ENCODE data around the gene CAB39.
"Not testable (repeated sequence)": the region's sequence is repeated elsewhere in the genome, so short reads cannot be mapped to it uniquely, and the experiment has no call there.

The CAB39 gene

DNA sequence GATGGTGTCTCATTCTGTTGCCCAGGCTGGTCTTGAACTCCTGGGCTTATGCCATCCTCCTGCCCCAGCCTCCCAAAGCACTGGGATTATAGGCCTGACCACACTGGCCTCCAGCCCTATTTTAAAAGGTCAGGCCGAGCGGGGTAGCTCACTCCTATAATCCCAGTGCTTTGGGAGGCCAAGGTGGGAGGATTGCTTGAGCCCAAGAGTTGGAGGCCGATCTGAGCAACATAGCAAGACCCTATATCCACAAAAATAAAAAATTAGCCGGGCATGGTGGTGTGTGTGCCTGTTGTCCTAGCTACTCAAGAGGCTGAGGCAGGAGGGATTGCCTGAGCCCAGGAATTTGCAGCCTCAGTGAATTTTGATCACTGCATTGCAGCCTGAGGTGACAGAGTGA, 3.9 kb downstream of the CAB39 start:
- no peak for DNase-seq

DNA sequence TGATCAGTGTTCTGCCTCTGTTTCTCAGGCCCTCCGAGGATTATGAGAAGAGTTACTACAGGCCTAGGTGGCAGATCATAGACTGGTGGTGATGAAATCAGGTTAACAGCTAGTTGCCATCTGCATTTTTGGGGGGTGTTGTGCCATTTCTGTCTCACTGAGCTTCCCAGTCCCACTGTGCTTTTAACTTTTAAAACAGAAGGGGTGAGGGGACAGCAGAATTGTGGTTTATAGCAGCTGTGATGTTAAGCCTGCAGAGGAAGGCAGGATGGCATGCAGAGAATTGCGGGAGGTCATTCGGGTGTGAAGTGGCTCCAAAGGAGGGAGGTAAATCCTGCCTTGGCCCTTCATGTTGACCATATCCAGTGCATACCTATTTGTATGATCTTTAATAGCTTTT, 5.0 kb downstream of the CAB39 start:
- no peak for DNase-seq

DNA sequence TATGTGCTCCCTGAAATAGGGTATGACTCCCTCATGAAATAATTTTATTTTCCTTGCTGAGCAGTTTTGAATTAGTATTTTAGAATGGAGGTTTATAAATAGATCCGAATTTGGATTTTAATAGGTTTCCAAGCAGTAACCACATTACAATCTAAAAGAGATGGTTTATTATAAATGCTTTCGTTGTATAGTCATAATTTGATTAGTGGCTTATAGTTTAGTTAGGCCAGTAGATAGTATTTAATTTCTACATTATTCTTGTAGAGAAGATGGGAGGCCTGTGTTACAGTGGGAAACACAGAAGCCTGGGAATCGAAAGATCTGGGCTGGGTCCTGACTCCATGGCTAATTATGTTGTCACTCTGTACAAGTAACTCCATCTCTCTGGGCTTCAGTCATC, 6.7 kb downstream of the CAB39 start:
- no peak for DNase-seq

DNA sequence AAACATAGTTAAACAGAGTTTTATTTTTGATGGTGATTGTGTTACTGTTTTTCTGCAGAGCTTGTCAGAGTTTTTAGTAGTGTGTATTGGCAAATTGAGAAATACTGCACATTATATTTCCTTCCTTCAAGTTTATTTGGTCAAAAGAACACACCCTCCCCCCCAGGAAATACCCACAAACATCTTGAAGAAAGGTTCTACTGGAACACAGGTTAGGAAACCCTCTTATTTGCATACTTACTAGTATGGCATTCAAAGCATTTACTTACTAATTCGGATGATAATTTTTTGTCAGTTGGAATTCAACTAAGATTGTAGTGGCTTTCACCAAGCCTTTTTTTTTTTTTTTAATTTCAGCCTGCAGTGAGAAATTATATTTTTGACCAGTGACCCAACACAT, 9.1 kb downstream of the CAB39 start:
- no peak for DNase-seq

DNA sequence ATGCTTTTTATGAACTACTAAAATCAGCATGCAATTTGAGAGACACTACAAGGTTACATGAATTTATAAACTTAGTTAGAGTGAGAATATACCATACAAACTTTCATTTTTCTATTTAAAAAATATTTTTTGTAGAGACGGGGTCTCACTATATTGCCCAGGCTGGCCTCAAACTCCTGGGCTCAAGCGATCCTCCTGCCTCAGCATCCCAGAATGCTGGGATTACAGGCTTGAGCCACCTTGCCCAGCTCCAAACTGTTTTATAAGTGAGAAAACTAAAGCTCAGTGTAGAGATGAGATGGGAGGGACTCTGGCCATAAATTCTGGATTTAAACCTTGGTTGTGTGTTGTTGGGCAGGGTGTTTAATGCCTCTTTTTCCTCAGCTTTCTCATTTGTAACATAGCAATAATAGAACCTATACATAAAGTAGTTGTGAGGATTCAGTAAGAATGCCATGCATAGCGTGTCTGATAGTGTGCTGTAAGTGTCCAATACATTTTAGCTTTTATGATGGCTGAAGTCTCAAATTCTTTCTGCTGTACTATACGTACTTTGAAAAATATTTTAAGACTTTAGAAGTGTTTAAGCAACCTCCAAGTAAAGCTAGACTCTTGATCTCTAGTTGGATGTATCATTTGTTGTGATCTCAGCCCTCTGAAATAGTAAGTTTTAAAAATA, 9.7 kb downstream of the CAB39 start:
- no peak for DNase-seq

DNA sequence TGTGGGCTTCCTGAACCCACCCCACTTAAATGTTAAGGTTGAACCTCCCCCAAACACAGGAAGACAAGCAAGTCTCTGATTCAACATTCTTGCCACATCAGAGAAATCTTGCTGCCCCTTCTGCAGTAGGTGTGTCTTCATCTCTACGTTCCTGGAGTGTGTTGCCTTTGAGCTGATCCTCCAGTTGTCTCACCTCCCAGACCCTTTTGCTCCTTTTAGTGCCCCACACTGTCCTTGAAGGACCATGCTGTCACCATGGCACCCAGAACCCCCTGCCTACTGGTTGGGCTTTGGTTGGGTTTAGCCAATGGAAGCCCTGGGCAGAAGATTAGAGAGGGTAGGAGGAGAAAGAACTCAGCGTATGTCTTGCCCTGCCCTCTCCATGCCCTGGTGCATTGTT, 10.7 kb downstream of the CAB39 start:
- DNase-seq, result no peak

DNA sequence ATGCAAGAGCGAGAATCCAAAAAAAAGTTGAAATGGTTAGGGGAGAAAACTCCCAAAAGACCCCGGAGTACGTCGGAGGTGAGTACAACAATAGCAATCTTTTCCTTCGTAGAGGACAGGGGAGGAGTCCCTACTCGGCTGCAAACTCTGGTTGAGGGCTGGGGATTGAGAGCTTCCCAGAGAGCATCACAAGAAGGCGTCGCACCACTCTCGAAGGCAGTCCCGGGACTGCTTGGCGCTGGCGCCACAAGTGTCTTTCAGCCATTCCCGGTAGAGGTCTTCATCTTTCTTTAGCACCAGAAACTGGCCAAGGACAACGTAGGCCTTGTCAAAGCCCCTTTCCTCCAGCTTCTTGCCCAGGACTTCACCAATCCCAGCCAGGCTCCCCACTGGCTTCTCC, 12.3 kb downstream of the CAB39 start:
- not testable (repeated sequence) for DNase-seq

DNA sequence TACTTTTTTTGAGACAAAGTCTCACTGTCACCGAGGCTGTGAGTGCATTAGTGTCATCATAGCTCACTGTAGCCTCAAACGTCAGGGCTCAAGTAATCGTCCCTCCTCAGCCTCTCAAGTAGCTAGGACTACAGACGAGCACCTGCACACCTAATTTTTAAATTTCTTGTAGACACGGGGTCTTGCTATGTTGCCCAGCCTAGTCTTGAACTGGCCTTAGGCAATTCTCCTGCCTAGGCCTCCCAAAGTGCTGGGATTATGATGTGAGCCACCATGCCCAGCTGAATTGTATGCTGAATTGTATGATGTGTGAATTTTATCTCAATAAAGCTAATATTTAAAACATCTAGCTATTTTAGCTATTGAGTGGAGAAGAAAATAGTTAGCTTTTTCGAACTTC, 18.9 kb downstream of the CAB39 start:
- no peak for DNase-seq

DNA sequence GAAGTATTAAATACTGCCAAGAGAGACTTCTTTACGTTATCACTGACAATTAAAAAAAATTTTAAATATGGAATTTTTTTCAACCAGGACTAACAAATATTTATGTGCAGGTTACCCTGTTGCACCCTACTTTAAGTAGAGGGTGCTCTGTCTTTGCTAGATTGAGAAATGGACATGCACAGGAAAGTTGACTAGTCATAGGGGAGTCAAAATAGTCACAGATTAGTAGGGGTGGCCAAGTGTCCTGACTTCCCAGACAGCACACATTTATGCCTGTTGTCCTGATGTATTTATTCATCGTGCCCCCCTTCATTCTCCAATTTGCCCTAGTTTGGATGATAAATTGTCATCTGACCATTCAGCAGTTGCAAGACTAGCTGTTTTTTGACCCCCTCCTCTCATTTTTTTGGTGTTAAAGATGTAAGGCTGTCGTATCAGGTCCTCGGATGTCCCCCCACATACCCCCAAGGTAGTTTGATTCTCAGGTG, 20.3 kb downstream of the CAB39 start:
- no peak for DNase-seq

DNA sequence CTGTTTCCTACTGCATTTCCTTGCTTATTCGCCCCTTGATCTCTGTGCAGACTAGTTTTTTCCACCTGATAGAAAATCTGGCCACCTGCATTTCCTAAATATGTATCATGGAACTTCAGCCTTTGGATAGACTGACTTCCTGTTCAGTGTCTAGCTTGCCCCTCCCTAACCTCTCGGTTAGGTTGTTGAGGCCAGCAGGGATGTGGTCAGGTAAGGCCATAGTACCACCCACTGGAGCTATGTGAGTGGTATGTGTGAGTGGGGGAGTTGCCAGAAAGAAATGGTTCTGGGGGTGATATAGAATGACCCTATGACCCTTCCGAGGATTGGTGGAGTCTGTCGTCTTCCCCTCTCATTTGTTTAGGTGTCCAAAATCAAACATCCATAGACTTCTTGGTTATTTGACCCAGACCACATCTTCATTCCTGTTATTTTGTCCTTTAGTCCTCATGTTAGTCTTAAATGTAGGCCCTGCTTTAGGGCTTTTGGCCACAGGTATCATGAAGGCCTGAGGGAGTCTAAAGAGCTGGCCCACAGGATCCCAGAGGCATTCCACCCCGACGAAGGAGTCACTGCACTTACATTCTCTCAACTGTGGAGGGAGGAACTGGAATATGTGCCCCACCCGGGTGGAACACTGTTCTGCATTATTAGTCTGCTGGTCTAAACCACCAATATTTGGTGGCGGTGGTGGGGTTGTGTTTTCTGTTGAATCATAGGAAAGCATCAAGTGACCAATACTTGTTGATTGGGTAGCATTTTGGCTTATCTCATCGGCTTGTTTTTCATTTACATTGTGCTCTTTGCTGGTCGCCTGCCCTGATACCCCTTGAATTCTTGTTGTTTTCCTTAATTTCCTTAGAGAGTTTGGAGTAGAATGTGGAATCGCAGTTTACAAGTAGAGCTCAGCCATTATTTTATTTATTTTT, 21.9 kb downstream of the CAB39 start:
- DNase-seq, result no peak

DNA sequence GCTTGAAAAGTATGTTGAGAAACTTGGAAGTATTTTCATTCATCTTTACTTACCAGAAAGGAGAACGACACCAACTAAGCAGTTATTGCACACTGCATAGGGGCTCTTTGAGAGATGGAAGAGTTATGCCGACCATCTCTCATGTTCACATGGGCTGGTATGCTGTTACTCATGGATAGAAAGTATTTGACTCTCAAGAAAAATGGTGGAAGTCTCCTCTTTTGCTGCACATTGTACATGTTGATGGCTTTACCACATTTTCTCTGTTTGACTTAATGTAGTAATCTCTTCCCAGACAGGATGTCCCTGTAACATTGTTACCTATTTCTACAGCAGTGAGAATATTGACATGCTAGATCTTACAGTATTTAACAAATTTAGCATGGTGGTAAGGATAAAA, 23.2 kb downstream of the CAB39 start:
- no peak for DNase-seq

DNA sequence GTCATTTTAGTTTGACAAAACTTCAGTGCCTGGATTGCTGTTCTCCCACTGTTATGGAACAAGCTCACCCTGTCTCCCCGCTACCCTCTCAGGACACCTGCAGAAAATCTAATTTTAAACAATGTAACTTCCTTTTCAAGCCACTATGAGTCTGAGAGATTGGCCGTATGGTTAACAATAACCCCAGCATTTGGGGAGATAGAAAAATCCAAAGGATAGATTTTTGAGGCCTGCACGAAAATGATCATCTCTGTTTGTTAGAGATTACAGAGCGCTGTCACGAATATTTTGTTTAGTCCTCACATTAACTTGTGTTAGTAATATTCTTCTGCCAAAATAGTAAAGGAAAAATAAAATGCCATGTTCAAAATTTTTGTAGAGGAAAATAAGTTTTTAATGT, 24.7 kb downstream of the CAB39 start:
- no peak for DNase-seq

DNA sequence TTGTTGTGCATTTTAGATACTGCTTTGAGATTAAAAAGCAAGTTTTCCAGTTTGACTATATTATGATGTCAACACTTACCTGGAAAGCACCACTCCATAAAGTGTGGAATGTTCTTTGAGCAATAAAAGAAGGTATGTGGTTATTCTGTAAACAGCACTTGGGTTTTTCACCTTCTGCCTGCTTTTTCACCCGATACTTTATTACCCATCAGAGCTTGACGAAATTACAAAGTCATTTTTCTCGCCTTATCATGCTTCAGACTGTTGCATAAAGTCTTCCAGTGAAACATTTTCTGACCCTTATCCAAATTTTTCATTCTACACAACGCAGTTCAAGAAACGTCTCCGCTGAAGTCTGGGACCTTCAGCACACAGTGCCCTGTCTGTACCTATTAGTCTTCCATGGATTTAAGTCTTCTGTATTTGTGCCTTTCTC, 25.2 kb downstream of the CAB39 start:
- DNase-seq, result no peak

DNA sequence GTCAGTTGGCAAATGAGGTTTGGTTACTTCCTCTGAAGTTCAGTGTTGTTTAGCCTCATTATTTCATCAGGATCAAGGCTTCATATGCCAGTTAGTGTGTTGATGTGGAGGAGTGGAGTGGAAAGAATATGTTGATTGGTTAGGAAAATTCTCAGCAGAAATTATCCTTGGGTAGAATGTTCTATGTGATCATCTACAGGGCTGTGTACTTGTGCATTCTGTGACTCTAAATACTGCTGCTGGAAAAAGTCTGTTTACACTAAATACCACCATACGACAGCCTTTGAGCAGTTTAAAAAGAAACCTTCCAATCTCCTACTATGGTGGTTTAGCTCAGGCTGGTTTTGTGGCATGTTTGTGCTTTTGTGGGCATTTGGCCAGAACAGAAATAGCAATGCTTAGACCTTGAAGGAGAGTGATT, 25.8 kb downstream of the CAB39 start:
- no peak for DNase-seq

DNA sequence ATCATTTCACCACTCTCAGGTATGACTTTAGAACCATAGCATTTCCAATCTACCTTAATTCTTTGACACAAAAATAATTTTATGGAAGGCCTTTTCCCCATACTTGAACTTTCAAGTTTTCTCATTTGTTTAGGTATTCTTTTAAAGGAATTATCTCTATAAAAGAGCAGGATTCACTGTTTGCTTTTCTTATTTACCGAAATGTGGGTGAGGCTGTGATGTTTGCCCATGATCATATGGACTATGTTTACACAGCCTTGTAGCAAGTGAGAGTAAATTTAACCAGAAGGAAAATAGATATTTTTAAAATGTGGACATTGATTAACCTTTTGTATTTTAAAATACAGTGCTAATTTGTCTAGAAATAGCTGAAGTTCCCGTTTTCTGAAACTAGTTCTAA, 26.3 kb downstream of the CAB39 start:
- DNase-seq, result no peak

DNA sequence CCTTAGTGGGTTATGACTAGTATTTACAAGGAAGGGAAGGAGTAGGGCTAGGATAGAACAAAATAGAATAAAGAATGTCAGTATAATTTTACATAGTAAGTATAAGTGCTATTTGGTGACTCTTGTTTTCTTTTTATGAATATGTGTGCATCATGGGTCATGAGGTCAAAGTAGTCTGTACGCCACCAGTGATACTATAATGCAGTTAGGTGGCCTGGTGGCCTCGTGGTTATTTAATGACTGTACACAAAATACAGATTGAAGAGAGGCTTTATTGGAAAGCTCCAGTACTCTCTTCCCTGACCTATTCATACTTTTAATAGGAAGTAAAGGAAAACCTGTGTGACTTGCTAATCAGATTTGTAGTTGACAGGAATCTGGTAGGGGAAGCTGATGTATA, 27.3 kb downstream of the CAB39 start:
- DNase-seq, result no peak

DNA sequence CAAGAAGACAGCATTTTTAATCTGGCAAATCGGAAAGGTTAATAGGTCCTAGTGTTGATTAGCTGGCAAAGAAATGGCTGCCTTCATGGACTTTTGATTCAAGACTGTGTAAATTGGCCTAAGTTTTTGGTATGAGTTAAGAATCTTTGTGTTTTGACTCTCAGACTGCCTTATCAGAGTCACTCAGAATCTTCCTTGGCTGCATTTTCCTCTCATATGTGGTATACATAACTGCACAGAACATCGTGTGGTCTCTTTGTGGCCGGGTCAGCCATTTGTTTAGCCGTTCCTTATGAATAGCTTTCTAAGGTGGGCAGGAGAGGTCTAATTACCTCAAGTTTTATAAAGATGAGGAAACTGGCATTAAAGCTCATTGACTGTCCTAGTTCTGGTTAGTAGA, 30.1 kb downstream of the CAB39 start:
- no peak for DNase-seq

DNA sequence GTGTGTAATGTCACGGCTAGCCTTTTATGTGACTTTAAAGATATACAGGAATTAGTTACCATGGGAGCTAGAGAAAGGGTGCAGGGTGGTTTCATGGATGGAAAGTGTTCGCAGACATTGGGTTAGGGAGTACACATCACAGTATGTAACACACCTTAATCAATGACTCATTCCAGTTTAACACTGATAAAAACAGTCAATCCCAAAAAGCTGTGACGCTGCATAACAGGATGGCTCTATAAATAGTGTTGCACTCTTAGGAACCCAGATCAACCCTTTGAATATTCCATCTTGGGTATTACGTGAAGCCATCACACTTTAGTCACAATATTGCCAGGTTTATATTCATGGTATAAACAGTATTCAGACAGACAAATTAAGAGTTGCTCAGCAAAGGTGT, 33.6 kb downstream of the CAB39 start:
- no peak for DNase-seq

DNA sequence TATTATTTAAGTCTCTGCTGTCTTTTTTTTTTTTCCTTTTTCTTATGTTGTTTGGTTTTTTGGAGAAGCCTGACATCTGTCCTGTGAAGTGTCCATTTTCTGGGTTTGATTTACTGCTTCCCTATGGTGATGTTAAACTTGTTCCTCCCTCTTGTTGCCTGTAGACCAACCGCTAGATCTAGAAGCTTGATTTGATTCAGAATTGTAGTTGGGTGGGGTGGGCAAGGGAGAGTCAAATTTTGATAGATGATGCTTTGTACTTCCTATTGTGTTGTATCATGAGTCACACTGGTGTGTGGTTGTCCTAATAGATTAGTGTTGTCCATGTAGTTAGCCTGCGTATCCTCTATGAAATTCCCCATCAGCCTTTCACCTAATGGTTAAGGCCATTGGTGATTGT, 35.4 kb downstream of the CAB39 start:
- DNase-seq, result no peak

DNA sequence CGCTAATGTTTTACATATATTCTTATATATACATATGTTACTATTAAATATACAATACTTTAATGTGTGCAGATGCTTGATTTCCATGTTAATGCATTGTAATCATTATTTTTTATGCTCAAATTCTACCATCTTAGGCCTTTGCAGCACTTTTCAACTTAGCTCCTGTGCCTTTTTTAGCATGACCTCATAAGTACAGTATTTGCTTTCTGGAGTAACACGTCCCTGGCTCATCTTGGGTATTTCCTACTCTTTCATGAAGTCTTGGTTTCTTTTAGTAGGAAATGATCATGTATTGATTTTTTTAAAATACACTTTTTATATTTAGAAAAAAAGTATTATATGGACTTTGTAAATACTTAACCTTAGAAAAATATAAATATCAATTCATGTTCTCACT, 36.5 kb downstream of the CAB39 start:
- DNase-seq, result no peak

DNA sequence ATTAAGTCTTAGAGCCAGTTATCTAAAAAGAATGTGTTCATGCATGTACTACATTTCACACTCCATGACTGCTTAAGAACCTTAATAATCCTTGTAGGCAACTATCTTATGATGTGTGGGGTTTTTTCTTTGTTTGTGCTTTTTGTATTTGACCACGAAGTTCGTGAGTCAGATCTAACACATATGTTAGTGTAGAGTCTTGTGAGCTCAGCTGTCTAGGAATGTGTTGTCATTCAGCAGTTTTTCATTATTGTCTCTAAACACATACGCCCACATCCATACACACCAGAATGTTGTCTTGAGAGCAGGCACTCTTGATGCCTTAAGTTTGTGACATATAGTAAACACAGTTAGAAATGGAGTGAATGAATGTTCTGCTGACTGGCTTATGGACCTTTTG, 38.4 kb downstream of the CAB39 start:
- DNase-seq, result no peak

DNA sequence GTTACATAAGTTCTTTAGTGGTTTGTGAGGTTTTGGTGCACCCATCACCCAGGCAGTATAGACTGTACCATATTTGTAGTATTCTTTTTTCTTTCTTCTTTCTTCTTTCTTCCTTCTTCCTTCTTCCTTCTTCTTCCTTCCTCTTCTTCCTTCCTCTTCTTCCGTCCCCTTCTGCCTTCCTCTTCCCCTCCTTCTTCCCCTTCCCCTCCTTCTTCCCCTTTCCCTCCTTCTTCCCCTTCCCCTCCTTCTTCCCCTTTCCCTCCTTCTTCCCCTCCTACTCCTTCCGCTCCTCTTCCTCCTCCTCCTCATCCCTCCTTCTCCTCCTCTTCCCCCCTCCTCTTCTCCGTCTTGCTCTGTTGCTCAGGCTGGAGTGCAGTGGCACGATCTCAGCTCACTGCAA, 41.6 kb downstream of the CAB39 start:
- no peak for DNase-seq

DNA sequence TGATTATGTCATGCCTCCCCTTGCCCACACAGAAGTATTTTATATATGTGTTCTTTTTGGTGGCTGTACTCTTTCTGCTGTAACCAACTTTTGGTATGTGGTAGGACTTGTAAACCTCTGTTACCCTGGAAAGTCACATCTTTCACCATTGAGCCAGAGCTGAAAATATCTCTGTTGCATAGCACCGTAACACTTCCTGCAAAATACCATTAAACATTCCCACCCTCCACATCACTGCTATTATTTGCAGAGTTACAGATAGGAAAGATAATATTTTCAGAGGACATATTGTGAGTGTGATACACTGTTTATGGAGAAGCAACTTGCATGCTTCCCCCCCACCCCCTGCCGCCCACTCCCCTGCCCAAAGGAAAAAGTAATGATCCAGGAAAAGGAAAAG, 44.8 kb downstream of the CAB39 start:
- DNase-seq, result no peak

Measured in GOT3 (cell line).